ENCODE data around the gene KCNMA1. TPM values are rescaled to one million over a fixed set of nuclear protein-coding genes. Genes with fewer than 3 reads are reported as not detected.

The KCNMA1 gene
- total and polyA plus RNA-seq, 10 donors = 9.3 to 114 (median 51.5) TPM

- Histone ChIP-seq H3K36me3 (no peaks in the 10 kb centered on the region), H3K9me3 (no peaks in the 10 kb centered on the region), H3K27me3 (replicated peaks in 1 of 7) (peaks cover 0 to 13% (median 0%) of the 10 kb centered on the region in 7 donors), H3K27ac (no peak overlapping the region), H3K4me1 (peaks cover 0 to 4% (median 0%) of the 10 kb centered on the region in 6 donors), H3K4me3 (no peak overlapping the region)
- intact Hi-C loops (cut with DNase I; ENCODE audit: low total_unique reads) = loop anchor here (2.0 to 10.0 kb wide), 3 partner anchors 209 to 539 kb away; no protein-coding TSS in a partner anchor
- no peak for DNase-seq
- TF ChIP-seq POLR2AphosphoS5 (IDR thresholded peaks at IDR 0.05) (no peak), POLR2A (IDR thresholded peaks at IDR 0.05) (no peak), CTCF (IDR thresholded peaks at IDR 0.05 in 8 of 11, conservative IDR thresholded peaks at IDR 0.05 in 3 of 11) (no peak)
- 87 to 96% (median 92%) methylated on average over 2 of the region's 2 CpGs for WGBS, 5 donors
Observed at GRCh38 chr10:77175631-77176222, 461.9 kb downstream of the KCNMA1 start.

- DNase-seq = peak; percentile 81
- peaks cover 0 to 4% (median 0%) of the 10 kb centered on the region in 6 donors for H3K4me1 ChIP-seq
- H3K4me3 ChIP-seq = no peak overlapping the region
- H3K27ac ChIP-seq = no peak overlapping the region
- no peaks in the 10 kb centered on the region for H3K36me3 ChIP-seq
- TF ChIP-seq POLR2AphosphoS5 (IDR thresholded peaks at IDR 0.05) = no peak
- no peak for TF ChIP-seq POLR2A (IDR thresholded peaks at IDR 0.05)
- TF ChIP-seq CTCF (IDR thresholded peaks at IDR 0.05 in 8 of 11, conservative IDR thresholded peaks at IDR 0.05 in 3 of 11) = peak; percentile 67 to 89 (median 81)
- no peaks in the 10 kb centered on the region for H3K9me3 ChIP-seq
- peaks cover 0 to 13% (median 0%) of the 10 kb centered on the region in 7 donors for H3K27me3 ChIP-seq (replicated peaks in 1 of 7)
- intact Hi-C loops (cut with DNase I; ENCODE audit: low total_unique reads) = loop anchor here (2.0 to 10.0 kb wide), 3 partner anchors 211 to 541 kb away; no protein-coding TSS in a partner anchor
- WGBS, 5 donors = 19 to 30% (median 20%) methylated on average over 4 of the region's 4 CpGs
Observed at GRCh38 chr10:77173615-77174461, 463.8 kb downstream of the KCNMA1 start.

GRCh38 chr10:77172086-77172485, 465.5 kb downstream of the KCNMA1 start:
- no peak for DNase-seq
- Histone ChIP-seq H3K27me3 (replicated peaks in 1 of 7) (peaks cover 0 to 10% (median 0%) of the 10 kb centered on the region in 7 donors), H3K4me1 (peaks cover 0 to 4% (median 0%) of the 10 kb centered on the region in 6 donors), H3K4me3 (no peak overlapping the region), H3K9me3 (no peaks in the 10 kb centered on the region), H3K27ac (no peak overlapping the region), H3K36me3 (no peaks in the 10 kb centered on the region)
- intact Hi-C loops (cut with DNase I; ENCODE audit: low total_unique reads) = loop anchor here (10.0 kb wide), 2 partner anchors 213 to 543 kb away; no protein-coding TSS in a partner anchor
- TF ChIP-seq POLR2A (IDR thresholded peaks at IDR 0.05) (no peak), POLR2AphosphoS5 (IDR thresholded peaks at IDR 0.05) (no peak), CTCF (IDR thresholded peaks at IDR 0.05 in 8 of 11, conservative IDR thresholded peaks at IDR 0.05 in 3 of 11) (no peak)
- 84 to 91% (median 90%) methylated on average over 4 of the region's 4 CpGs for WGBS, 5 donors

- H3K27me3 ChIP-seq (replicated peaks in 1 of 7) = no peaks in the 10 kb centered on the region
- no peaks in the 10 kb centered on the region for H3K36me3 ChIP-seq
- DNase-seq = no peak
- intact Hi-C loops (cut with DNase I; ENCODE audit: low total_unique reads) = no loop called here
- no peaks in the 10 kb centered on the region for H3K9me3 ChIP-seq
- no peak overlapping the region for H3K27ac ChIP-seq
- TF ChIP-seq CTCF (IDR thresholded peaks at IDR 0.05 in 8 of 11, conservative IDR thresholded peaks at IDR 0.05 in 3 of 11) (no peak), POLR2AphosphoS5 (IDR thresholded peaks at IDR 0.05) (no peak), POLR2A (IDR thresholded peaks at IDR 0.05) (no peak)
- 34 to 47% (median 42%) methylated on average over 2 of the region's 2 CpGs for WGBS, 5 donors
- H3K4me3 ChIP-seq = no peak overlapping the region
- peaks cover 0 to 7% (median 0%) of the 10 kb centered on the region in 6 donors for H3K4me1 ChIP-seq
Observed at GRCh38 chr10:77168861-77169260, 468.7 kb downstream of the KCNMA1 start.
